ENCODE results near the gene SDCBP2. TPM values are rescaled to one million over a fixed set of nuclear protein-coding genes. Genes with fewer than 3 reads are reported as not detected.

SDCBP2 gene
- polyA plus RNA-seq, 1 of the 3 experiments (the other 2 are of a cell fraction): 3.0 TPM

DNA sequence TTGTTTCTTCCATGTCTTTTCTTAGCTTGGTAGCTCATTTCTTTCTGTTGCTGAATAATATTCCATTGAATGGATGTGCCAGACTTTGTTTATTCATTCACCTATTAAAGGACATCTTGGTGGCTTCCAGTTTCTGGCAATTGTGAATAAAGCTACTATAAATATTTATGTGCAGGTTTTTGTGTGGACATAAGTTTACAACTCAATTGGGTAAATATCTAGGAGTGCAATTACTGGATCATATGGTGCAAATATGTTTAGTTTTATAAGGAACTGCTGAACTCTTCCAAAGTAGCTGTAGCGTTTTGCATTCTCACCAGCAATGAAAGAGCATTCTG, 16.8 kb upstream of the SDCBP2 start:
- Histone ChIP-seq H3K9me3 (no peaks in the 10 kb centered on the region), H3K36me3 (replicated peaks in 1 of 2; ENCODE audit: control insufficient read depth in 1 of 2, insufficient read depth in 2 of 2, low read length in 1 of 2) (peaks cover 0 to 29% of the 10 kb centered on the region in 2 experiments), H3K9me2 (no peaks in the 10 kb centered on the region), H3K9ac (no peak overlapping the region), H3K4me1 (ENCODE audit: control insufficient read depth in 1 of 2, insufficient read depth in 2 of 2, low read depth in 1 of 2, low read length in 1 of 2) (peaks cover 5 to 16% of the 10 kb centered on the region in 2 experiments; a peak in 2 of 4 replicates), H3K4me3 (ENCODE audit: low read depth in 2 of 2, low read length in 1 of 2) (no peak overlapping the region), H3K27ac (ENCODE audit: low read depth in 2 of 2, low read length in 1 of 2) (no peak overlapping the region), H3K79me2 (ENCODE audit: insufficient read depth) (peaks cover 40% of the 10 kb centered on the region), H4K20me1 (ENCODE audit: insufficient read depth) (no peaks in the 10 kb centered on the region), H3F3A (replicated peaks; ENCODE audit: insufficient read depth) (peaks cover 19% of the 10 kb centered on the region), H3K27me3 (ENCODE audit: insufficient read depth) (no peaks in the 10 kb centered on the region), H2AFZ (ENCODE audit: low read depth) (no peak overlapping the region), H3K4me2 (no peak overlapping the region)
- DNase-seq: no peak
- TF ChIP-seq NFIC (IDR thresholded peaks at IDR 0.05; ENCODE audit: borderline replicate concordance): no peak
- no peak for TF ChIP-seq FOXJ3 (CRISPR knock-in tag; IDR thresholded peaks at IDR 0.05)
- no peak for TF ChIP-seq NRF1 (IDR thresholded peaks at IDR 0.05; ENCODE audit: low read depth, low read length)
- TF ChIP-seq GABPA (IDR thresholded peaks at IDR 0.05; ENCODE audit: low read depth): no peak
- TF ChIP-seq RAD21 (IDR thresholded peaks at IDR 0.05; ENCODE audit: low read length): no peak
- TF ChIP-seq GATA2 (CRISPR knock-in tag; IDR thresholded peaks at IDR 0.05): no peak
- TF ChIP-seq YY1 (IDR thresholded peaks at IDR 0.05; ENCODE audit: low read depth): no peak
- no peak for TF ChIP-seq TAF1 (IDR thresholded peaks at IDR 0.05; ENCODE audit: borderline replicate concordance, low read depth, low read length)
- no peak for TF ChIP-seq MEF2A (IDR thresholded peaks at IDR 0.05; ENCODE audit: borderline replicate concordance, low read depth)
- TF ChIP-seq, protein P1, sequence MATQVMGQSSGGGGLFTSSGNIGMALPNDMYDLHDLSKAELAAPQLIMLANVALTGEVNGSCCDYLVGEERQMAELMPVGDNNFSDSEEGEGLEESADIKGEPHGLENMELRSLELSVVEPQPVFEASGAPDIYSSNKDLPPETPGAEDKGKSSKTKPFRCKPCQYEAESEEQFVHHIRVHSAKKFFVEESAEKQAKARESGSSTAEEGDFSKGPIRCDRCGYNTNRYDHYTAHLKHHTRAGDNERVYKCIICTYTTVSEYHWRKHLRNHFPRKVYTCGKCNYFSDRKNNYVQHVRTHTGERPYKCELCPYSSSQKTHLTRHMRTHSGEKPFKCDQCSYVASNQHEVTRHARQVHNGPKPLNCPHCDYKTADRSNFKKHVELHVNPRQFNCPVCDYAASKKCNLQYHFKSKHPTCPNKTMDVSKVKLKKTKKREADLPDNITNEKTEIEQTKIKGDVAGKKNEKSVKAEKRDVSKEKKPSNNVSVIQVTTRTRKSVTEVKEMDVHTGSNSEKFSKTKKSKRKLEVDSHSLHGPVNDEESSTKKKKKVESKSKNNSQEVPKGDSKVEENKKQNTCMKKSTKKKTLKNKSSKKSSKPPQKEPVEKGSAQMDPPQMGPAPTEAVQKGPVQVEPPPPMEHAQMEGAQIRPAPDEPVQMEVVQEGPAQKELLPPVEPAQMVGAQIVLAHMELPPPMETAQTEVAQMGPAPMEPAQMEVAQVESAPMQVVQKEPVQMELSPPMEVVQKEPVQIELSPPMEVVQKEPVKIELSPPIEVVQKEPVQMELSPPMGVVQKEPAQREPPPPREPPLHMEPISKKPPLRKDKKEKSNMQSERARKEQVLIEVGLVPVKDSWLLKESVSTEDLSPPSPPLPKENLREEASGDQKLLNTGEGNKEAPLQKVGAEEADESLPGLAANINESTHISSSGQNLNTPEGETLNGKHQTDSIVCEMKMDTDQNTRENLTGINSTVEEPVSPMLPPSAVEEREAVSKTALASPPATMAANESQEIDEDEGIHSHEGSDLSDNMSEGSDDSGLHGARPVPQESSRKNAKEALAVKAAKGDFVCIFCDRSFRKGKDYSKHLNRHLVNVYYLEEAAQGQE (IDR thresholded peaks at IDR 0.05; ENCODE audit: low read depth, low read length): no peak
- CTCF ChIA-PET: interaction anchor here (0.6 to 1.8 kb wide), 3 partner anchors 13 to 157 kb away, joined by 3 to 4 read pairs (median 4); no protein-coding TSS in a partner anchor
- POLR2A ChIA-PET: no interaction called here
- WGBS (ENCODE audit: low lambda C conversion rate): 82% methylated on average over 1 of the region's 1 CpG

DNA sequence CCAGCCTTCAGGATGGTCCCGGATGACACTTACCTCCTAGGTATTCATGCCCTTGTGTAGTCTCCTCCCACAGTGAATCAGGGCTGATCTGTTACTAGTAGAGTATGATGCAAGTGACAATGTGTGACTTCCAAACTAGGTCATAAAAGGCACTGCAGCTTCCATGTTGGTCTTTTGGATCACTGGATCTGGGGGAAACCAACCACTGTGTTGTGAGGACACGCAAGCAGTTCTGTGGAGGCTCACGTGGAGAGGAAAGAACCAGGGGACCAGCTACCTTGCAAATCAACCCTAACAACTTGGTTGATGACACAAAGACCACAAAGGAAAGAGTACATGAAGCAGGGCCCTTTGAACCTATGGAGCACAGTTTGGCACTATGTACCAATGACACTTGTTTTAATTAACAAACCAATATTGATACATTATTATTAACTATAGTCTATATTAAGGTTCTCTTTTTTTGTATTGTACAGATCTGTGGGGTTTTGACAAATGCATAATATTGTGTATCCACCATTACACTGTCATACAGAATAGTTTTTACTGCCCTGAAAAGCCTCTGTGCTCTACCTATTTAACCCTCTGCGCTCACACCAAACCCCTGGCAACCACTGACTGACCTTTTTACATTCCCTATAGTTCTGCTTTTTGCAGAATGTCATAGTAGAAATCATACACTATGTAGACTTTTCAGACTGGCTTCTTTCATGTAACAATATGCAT, 16.3 kb upstream of the SDCBP2 start:
- CTCF ChIA-PET: interaction anchor here (0.6 to 1.8 kb wide), 5 partner anchors 13 to 158 kb away, joined by 3 to 4 read pairs (median 3); no protein-coding TSS in a partner anchor
- Histone ChIP-seq H3K9me3 (no peaks in the 10 kb centered on the region), H3F3A (replicated peaks; ENCODE audit: insufficient read depth) (peaks cover 19% of the 10 kb centered on the region), H3K27me3 (ENCODE audit: insufficient read depth) (no peaks in the 10 kb centered on the region), H3K4me2 (no peak overlapping the region), H4K20me1 (ENCODE audit: insufficient read depth) (no peaks in the 10 kb centered on the region), H3K4me1 (ENCODE audit: control insufficient read depth in 1 of 2, insufficient read depth in 2 of 2, low read depth in 1 of 2, low read length in 1 of 2) (peaks cover 5 to 16% of the 10 kb centered on the region in 2 experiments; a peak in 2 of 4 replicates), H3K9ac (no peak overlapping the region), H3K36me3 (replicated peaks in 1 of 2; ENCODE audit: control insufficient read depth in 1 of 2, insufficient read depth in 2 of 2, low read length in 1 of 2) (peaks cover 0 to 28% of the 10 kb centered on the region in 2 experiments), H3K4me3 (ENCODE audit: low read depth in 2 of 2, low read length in 1 of 2) (no peak overlapping the region), H3K9me2 (no peaks in the 10 kb centered on the region), H2AFZ (ENCODE audit: low read depth) (no peak overlapping the region), H3K79me2 (ENCODE audit: insufficient read depth) (peaks cover 37% of the 10 kb centered on the region), H3K27ac (ENCODE audit: low read depth in 2 of 2, low read length in 1 of 2) (no peak overlapping the region)
- 92% methylated on average over 4 of the region's 4 CpGs for WGBS (ENCODE audit: low lambda C conversion rate)
- POLR2A ChIA-PET: no interaction called here
- DNase-seq: no peak
- TF ChIP-seq FOSL2 (IDR thresholded peaks at IDR 0.05; ENCODE audit: borderline replicate concordance, low read depth) (no peak), YY1 (IDR thresholded peaks at IDR 0.05; ENCODE audit: low read depth) (no peak), MXI1 (IDR thresholded peaks at IDR 0.05; ENCODE audit: low read depth, low read length) (no peak), SMC3 (IDR thresholded peaks at IDR 0.05; ENCODE audit: low read depth, low read length) (no peak), GATA2 (CRISPR knock-in tag; IDR thresholded peaks at IDR 0.05) (no peak), FOXM1 (IDR thresholded peaks at IDR 0.05; ENCODE audit: low read depth) (no peak)
- TF ChIP-seq, protein P2, sequence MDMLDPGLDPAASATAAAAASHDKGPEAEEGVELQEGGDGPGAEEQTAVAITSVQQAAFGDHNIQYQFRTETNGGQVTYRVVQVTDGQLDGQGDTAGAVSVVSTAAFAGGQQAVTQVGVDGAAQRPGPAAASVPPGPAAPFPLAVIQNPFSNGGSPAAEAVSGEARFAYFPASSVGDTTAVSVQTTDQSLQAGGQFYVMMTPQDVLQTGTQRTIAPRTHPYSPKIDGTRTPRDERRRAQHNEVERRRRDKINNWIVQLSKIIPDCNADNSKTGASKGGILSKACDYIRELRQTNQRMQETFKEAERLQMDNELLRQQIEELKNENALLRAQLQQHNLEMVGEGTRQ (IDR thresholded peaks at IDR 0.05; ENCODE audit: borderline replicate concordance, low read depth, low read length): no peak
